Colonic mucosa (tissue), 4 donors: ENCODE data around the gene CHDH. TPM values are rescaled to one million over a fixed set of nuclear protein-coding genes. Genes with fewer than 3 reads are reported as not detected.

ENCODE experiments used
- DNase-seq: peaks from one replicate; pipeline ENCODE4 v3.0.0-alpha.2; 2020
- H3K27ac ChIP-seq: fragments of 200-600 bp; one replicate; pipeline ENCODE4 v1.8.0; 2021
- H3K27me3 ChIP-seq: fragments of 200-600 bp; one replicate; pipeline ENCODE4 v1.8.0; 2021
- H3K36me3 ChIP-seq: fragments of 200-600 bp; one replicate; pipeline ENCODE4 v1.8.0; 2021
- H3K4me1 ChIP-seq: fragments of 200-600 bp; one replicate; pipeline ENCODE4 v1.8.0; 2021; ENCODE audit warnings: mild to moderate bottlenecking
- H3K4me3 ChIP-seq: fragments of 200-600 bp; one replicate; pipeline ENCODE4 v1.8.0; 2021
- H3K9ac ChIP-seq, 2 donors: one replicate each; pipeline ENCODE4 v1.7.0; 2013; ENCODE audit warnings: control low read depth in 2 of 2, low read depth in 2 of 2, low read length in 2 of 2
- H3K9me3 ChIP-seq: fragments of 200-600 bp; one replicate; pipeline ENCODE4 v1.8.0; 2021
- CTCF ChIP-seq: fragments of 200-600 bp; IDR thresholded peaks from one replicate; pipeline ENCODE4 v1.8.0; 2022; ENCODE audit warnings: antibody characterized with exemption, mild to moderate bottlenecking
- intact Hi-C: fragments of 100-400 bp; cut with DNase I; formaldehyde crosslinking; loops from one replicate; pipeline ENCODE4 v1.14.1; 2022
- total RNA-seq, 2 donors: library from RNA; stranded (reverse); fragmentation: NEBNext Ultra II Directional in 1 of 2; extraction: Animal tissue kit (Norgen Biotek cat#: 25700) in 1 of 2; gene quantifications; one replicate each; pipeline ENCODE4 v1.2.1, GENCODE V29; 2021
- donor health status: healthy.
- donor health status: DM: no; HTN: no; CAD: no.
- donor health status: DM: no; HTN: no; CAD: no.

Gene CHDH
- total RNA-seq, 2 donors from 2014 or later: 41.5 to 48.6 TPM

GRCh38 chr3:53849916-53850315 lies 3.7 kb upstream of the CHDH start:
- H3K9ac ChIP-seq: no peak overlapping the region
- H3K36me3 ChIP-seq: no peaks in the 10 kb centered on the region
- H3K4me3 ChIP-seq: no peak overlapping the region
- H3K27ac ChIP-seq: no peak overlapping the region
- no peaks in the 10 kb centered on the region for H3K9me3 ChIP-seq
- H3K4me1 ChIP-seq: no peaks in the 10 kb centered on the region
- TF ChIP-seq CTCF: no peak
- intact Hi-C loops: no loop called here
- no peaks in the 10 kb centered on the region for H3K27me3 ChIP-seq
- no peak for DNase-seq

- peaks cover 8% of the 10 kb centered on the region for H3K4me1 ChIP-seq
- no peaks in the 10 kb centered on the region for H3K9me3 ChIP-seq
- no peak for DNase-seq
- H3K27ac ChIP-seq: no peak overlapping the region
- intact Hi-C loops: no loop called here
- H3K9ac ChIP-seq: peak overlapping the region in 1 of 2 donors; percentile 62
- H3K36me3 ChIP-seq: no peaks in the 10 kb centered on the region
- peak overlapping the region; percentile 83 for H3K4me3 ChIP-seq
- TF ChIP-seq CTCF: no peak
- no peaks in the 10 kb centered on the region for H3K27me3 ChIP-seq
Measured at GRCh38 chr3:53846851-53847155, 584 bp upstream of the CHDH start.

GRCh38 chr3:53845881-53846133 lies 412 bp downstream of the CHDH start:
- peak overlapping the region; percentile 92 for H3K27ac ChIP-seq
- peak overlapping the region; percentile 81 for H3K9ac ChIP-seq
- H3K4me1 ChIP-seq: peaks cover 8% of the 10 kb centered on the region
- no peaks in the 10 kb centered on the region for H3K9me3 ChIP-seq
- intact Hi-C loops: no loop called here
- DNase-seq: no peak
- no peaks in the 10 kb centered on the region for H3K36me3 ChIP-seq
- peak overlapping the region; percentile 83 for H3K4me3 ChIP-seq
- no peaks in the 10 kb centered on the region for H3K27me3 ChIP-seq
- TF ChIP-seq CTCF: no peak

GRCh38 chr3:53845103-53845880 lies 927 bp downstream of the CHDH start:
- H3K36me3 ChIP-seq: no peaks in the 10 kb centered on the region
- H3K27ac ChIP-seq: peak overlapping the region; percentile 92
- no peaks in the 10 kb centered on the region for H3K27me3 ChIP-seq
- H3K9ac ChIP-seq: peak overlapping the region; percentile 81
- H3K4me3 ChIP-seq: peak overlapping the region; percentile 83
- no peaks in the 10 kb centered on the region for H3K9me3 ChIP-seq
- peaks cover 8% of the 10 kb centered on the region for H3K4me1 ChIP-seq
- DNase-seq: peak; percentile 69
- intact Hi-C loops: no loop called here
- no peak for TF ChIP-seq CTCF

- H3K9me3 ChIP-seq: no peaks in the 10 kb centered on the region
- peaks cover 8% of the 10 kb centered on the region for H3K4me1 ChIP-seq
- DNase-seq: peak; percentile 69
- intact Hi-C loops: no loop called here
- H3K4me3 ChIP-seq: no peak overlapping the region
- TF ChIP-seq CTCF: no peak
- H3K27me3 ChIP-seq: no peaks in the 10 kb centered on the region
- no peaks in the 10 kb centered on the region for H3K36me3 ChIP-seq
- H3K9ac ChIP-seq: peak overlapping the region; percentile 26 to 81
- H3K27ac ChIP-seq: peak overlapping the region; percentile 92
Measured at GRCh38 chr3:53844262-53845102, 1.7 kb downstream of the CHDH start.
